NCI-H2227 (cell line): ENCODE results near the gene C1orf53.

Experiments used
- DNase-seq: peaks from one replicate; lab custom pipeline; 2025; ENCODE audit not compliant: unreplicated experiment; lab: John Stamatoyannopoulos, UW

The C1orf53 gene

DNA sequence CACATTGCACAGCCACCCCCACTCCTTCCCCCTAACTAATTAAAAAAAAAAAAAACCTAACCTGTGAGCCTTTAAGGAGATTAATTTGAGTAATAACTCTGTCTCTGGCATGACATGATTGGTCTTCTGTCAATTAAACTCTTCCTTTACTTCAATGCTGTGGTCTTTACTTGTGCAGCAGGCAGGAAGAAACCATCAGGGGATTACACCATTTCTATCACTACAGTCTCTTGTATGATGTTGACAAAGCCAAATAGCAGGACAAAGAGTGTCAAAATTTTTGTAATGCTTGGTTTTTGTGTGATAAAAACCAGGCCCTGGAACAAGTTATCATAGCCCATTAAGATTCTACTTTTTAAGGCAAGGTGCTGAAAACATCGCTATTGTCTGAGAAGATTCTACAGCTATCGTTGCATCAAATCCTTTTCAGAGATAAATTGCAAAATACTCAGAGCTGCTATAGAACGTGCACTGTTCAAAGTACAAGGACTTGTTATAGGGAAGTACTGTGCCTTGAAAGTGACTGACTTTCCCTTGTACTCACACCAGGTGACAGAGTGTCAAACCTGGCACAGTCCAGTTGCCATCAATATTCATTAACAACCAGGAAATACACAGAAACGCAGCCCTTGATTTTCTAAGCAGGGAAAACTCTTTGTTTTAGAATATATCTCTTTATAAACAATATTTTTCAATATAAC lies 52.4 kb downstream of the C1orf53 start:
- DNase-seq, result no peak

DNA sequence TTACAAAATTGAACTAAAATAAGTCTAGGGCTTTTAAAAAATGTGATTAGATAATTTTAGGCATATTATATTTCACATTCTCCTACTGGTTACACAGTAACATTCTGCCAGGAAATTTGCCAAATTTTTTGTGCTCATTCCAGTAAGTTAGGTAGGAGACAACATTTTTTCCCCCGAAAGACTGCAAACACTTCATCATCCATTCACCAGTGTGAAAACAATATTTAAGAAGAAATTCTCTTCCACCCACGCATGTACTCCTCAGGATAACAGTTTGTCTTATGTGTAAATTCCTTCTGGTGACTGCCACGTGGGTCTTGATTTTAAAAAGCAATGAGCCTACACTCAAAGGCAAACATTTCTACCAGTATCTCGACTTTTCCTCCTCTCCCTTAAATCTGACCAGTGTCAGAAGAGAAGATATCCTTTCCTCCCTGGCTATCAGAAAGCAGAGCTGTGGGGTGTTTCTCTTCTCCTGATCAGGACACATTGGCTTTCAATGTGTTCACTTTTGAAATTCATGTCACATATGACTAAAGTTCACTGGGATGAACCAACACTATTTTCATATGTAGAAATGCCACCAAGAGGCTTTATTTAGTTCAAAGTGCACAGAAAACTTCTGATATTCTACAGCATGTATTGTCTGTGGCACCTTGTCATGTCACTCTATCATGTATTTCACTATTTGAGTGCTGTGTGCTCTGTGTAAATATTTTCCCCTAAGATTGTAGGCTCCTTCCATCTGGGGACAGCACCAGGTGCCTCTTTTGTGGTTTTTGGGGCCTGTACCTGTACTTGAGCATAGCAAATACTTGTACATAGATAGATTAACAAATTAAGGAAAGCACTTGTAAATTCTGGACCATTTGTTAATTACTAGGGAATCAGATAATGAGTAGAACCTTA lies 53.3 kb downstream of the C1orf53 start:
- no peak for DNase-seq
